Thyroid gland (tissue), 4 donors: ENCODE data around the gene GLIPR1L2.

Experiments used
- POLR2A ChIP-seq, 2 donors: fragments of 450-650 bp; IDR thresholded peaks; one replicate each; pipeline ENCODE4 v1.6.1; 2017; ENCODE audit warnings: antibody characterized with exemption in 2 of 2, mild to moderate bottlenecking in 2 of 2, moderate library complexity in 1 of 2
- TF ChIP-seq, protein P1 (sequence below), 6 experiments: fragments of 200-600 bp in 3 of 6; fragments of 450-650 bp in 3 of 6; sonication (generic) in 3 of 6; IDR thresholded peaks; one replicate each; pipeline ENCODE4 v1.5.1; 2016 to 2019; ENCODE audit warnings: antibody characterized with exemption in 6 of 6, mild to moderate bottlenecking in 2 of 6, inconsistent platforms in 1 of 6, moderate library complexity in 1 of 6

DNA sequence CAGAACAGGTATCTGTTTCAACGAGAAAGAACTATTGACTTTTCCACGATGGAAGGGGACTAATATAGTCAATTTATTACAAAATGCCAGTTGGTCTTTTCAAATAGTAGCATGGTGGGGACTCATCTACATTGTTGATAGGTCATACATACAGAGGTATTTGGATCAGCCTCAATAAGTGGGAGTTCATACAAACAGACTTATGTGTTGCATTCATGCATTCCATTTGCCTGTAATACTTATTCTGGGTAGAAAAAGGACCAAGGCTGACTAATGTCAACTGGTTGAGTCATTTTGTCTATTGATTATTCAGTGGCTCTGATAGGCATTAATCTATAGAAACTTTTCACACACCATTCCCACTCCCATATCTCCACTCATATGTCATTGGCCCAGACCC lies 48.2 kb downstream of the GLIPR1L2 start:
- TF ChIP-seq, protein P1, sequence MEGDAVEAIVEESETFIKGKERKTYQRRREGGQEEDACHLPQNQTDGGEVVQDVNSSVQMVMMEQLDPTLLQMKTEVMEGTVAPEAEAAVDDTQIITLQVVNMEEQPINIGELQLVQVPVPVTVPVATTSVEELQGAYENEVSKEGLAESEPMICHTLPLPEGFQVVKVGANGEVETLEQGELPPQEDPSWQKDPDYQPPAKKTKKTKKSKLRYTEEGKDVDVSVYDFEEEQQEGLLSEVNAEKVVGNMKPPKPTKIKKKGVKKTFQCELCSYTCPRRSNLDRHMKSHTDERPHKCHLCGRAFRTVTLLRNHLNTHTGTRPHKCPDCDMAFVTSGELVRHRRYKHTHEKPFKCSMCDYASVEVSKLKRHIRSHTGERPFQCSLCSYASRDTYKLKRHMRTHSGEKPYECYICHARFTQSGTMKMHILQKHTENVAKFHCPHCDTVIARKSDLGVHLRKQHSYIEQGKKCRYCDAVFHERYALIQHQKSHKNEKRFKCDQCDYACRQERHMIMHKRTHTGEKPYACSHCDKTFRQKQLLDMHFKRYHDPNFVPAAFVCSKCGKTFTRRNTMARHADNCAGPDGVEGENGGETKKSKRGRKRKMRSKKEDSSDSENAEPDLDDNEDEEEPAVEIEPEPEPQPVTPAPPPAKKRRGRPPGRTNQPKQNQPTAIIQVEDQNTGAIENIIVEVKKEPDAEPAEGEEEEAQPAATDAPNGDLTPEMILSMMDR (IDR thresholded peaks at IDR 0.05): no peak
- no peak for TF ChIP-seq POLR2A (IDR thresholded peaks at IDR 0.05)
